ENCODE data around the gene PTHLH. TPM values are rescaled to one million over a fixed set of nuclear protein-coding genes. Genes with fewer than 3 reads are reported as not detected.

The PTHLH gene
- total and polyA plus RNA-seq, 2 donors (not counting 3 experiments of a cell fraction or from before 2014, with no cell fraction given): 0.60 to 0.65 TPM

DNA sequence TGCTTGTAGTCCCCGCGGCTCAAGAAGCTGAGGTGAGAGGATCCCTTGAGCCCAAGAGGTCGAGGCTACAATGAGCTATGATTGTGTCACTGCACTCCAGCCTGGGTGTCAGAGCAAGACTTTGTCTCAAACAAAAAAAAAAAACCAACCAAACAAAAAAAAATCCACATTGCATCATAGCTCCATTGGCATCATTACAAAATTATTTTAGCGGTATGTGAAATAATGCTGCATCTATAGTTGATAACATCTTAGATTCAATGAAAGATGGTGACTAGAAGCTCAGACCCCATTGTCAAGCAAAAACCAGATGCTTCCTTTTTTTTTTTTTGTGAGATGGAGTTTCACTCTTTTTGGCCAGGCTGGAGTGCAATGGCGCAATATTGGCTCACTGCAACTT lies 14.8 kb upstream of the PTHLH start:
- Histone ChIP-seq H3K9me3 (replicated peaks; ENCODE audit: control insufficient read depth, insufficient read depth, low read length) (no peaks in the 10 kb centered on the region), H3K27me3 (ENCODE audit: control insufficient read depth in 2 of 2, insufficient read depth in 2 of 2, low read length in 2 of 2) (no peaks in the 10 kb centered on the region), H3K36me3 (ENCODE audit: control insufficient read depth in 2 of 2, extremely low read depth in 1 of 2, insufficient read depth in 2 of 2, low read length in 2 of 2) (no peaks in the 10 kb centered on the region), H3K4me1 (ENCODE audit: control insufficient read depth, extremely low read depth, insufficient read depth, low read length) (no peaks in the 10 kb centered on the region), H2AFZ (ENCODE audit: low read depth, low read length) (no peak overlapping the region), H4K20me1 (replicated peaks; ENCODE audit: control insufficient read depth, extremely low read depth, insufficient read depth, low read length) (no peaks in the 10 kb centered on the region), H3K9ac (replicated peaks; ENCODE audit: extremely low read depth, insufficient read depth, low read length) (no peak overlapping the region), H3K9me1 (replicated peaks; ENCODE audit: control insufficient read depth, extremely low read depth, insufficient read depth, low read length) (no peaks in the 10 kb centered on the region), H3K4me2 (ENCODE audit: insufficient read depth, low read length) (no peak overlapping the region), H3K4me3 (replicated peaks in 1 of 3; ENCODE audit: insufficient read depth in 1 of 3, low read depth in 1 of 3, low read length in 3 of 3) (no peak overlapping the region), H3K79me2 (ENCODE audit: control insufficient read depth, insufficient read depth, low read length) (no peaks in the 10 kb centered on the region), H3K27ac (ENCODE audit: insufficient read depth, low read depth, low read length) (no peak overlapping the region)
- CTCF ChIA-PET: no interaction called here
- no peak for DNase-seq (ENCODE audit: low read depth, low spot score)
- no TSS peak for BruUV-seq (replicated peaks)
- dilution Hi-C loops (cut with MboI; ENCODE audit: extremely low pct_ligation_motif_present, low sequenced_read_pairs): no loop called here
- intact Hi-C loops (cut with micrococcal nuclease): no loop called here
- no peak for TF ChIP-seq GATA2 (IDR thresholded peaks at IDR 0.05; ENCODE audit: insufficient read depth, insufficient read length, low read depth, low read length)
- no peak for TF ChIP-seq FOS (IDR thresholded peaks at IDR 0.05; ENCODE audit: borderline replicate concordance, insufficient read depth, low read length)
- TF ChIP-seq, protein P1, sequence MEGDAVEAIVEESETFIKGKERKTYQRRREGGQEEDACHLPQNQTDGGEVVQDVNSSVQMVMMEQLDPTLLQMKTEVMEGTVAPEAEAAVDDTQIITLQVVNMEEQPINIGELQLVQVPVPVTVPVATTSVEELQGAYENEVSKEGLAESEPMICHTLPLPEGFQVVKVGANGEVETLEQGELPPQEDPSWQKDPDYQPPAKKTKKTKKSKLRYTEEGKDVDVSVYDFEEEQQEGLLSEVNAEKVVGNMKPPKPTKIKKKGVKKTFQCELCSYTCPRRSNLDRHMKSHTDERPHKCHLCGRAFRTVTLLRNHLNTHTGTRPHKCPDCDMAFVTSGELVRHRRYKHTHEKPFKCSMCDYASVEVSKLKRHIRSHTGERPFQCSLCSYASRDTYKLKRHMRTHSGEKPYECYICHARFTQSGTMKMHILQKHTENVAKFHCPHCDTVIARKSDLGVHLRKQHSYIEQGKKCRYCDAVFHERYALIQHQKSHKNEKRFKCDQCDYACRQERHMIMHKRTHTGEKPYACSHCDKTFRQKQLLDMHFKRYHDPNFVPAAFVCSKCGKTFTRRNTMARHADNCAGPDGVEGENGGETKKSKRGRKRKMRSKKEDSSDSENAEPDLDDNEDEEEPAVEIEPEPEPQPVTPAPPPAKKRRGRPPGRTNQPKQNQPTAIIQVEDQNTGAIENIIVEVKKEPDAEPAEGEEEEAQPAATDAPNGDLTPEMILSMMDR (IDR thresholded peaks at IDR 0.05; ENCODE audit: extremely low read depth in 1 of 2, insufficient read depth in 1 of 2, low read depth in 1 of 2, low read length in 2 of 2): no peak
- TF ChIP-seq JUN (IDR thresholded peaks at IDR 0.05; ENCODE audit: borderline replicate concordance, insufficient read depth, insufficient read length, low read depth): no peak
- TF ChIP-seq POLR2A (IDR thresholded peaks at IDR 0.05; ENCODE audit: low read depth, low read length): no peak
- TF ChIP-seq MYC (IDR thresholded peaks at IDR 0.05; ENCODE audit: low read depth, low read length): no peak
- TF ChIP-seq POLR2AphosphoS5 (IDR thresholded peaks at IDR 0.05; ENCODE audit: insufficient read depth, low read depth, low read length): no peak
- TF ChIP-seq, protein P2, sequence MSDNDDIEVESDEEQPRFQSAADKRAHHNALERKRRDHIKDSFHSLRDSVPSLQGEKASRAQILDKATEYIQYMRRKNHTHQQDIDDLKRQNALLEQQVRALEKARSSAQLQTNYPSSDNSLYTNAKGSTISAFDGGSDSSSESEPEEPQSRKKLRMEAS (IDR thresholded peaks at IDR 0.05; ENCODE audit: insufficient read depth, insufficient read length): no peak
- no peak for TF ChIP-seq EZH2 (IDR thresholded peaks at IDR 0.05; ENCODE audit: borderline replicate concordance, low read depth, low read length, severe bottlenecking)
- FAIRE-seq: no peak
- POLR2A ChIA-PET: no interaction called here
